H1 (cell line): ENCODE data around the gene OPCML. TPM values are rescaled to one million over a fixed set of nuclear protein-coding genes. Genes with fewer than 3 reads are reported as not detected.

Experiments
- CTCF ChIA-PET: fragments of 300-600 bp; sonication (Branson Sonifier 250); formaldehyde crosslinking; loops from one replicate; lab custom pipeline; 2021; ENCODE audit not compliant: partially characterized antibody; lab: Charles Lee
- POLR2A ChIA-PET: fragments of 300-600 bp; sonication (Branson Sonifier 250); formaldehyde crosslinking; loops from one replicate; lab custom pipeline; 2021; ENCODE audit warnings: inconsistent platforms; ENCODE audit not compliant: partially characterized antibody; lab: Charles Lee
- DNase-seq, 2 experiments: peaks; one replicate each; pipeline versions ENCODE4 v3.0.0 to v3.0.0-alpha.2; 2010 to 2022; ENCODE audit warnings: low spot score in 2 of 2, low read depth in 1 of 2, mixed read lengths in 1 of 2
- FAIRE-seq: peaks from 2 replicates; lab custom pipeline; 2011; peaks lifted over from hg19 to GRCh38; lab: Jason Lieb, UNC
- H2AFZ ChIP-seq: 2 replicates; pipeline ENCODE4 v1.8.1; 2012; ENCODE audit warnings: low read length, inconsistent platforms
- H2AK5ac ChIP-seq: 2 replicates; pipeline ENCODE4 v1.6.1; 2013; ENCODE audit warnings: low read depth, low read length
- H2BK120ac ChIP-seq: replicated peaks from 2 replicates; pipeline ENCODE3; 2013; ENCODE audit warnings: low read depth, low read length, inconsistent platforms
- H2BK12ac ChIP-seq: 2 replicates; pipeline ENCODE4 v1.6.1; 2013; ENCODE audit warnings: low read depth, low read length
- H2BK15ac ChIP-seq: 2 replicates; pipeline ENCODE4 v1.6.1; 2013; ENCODE audit warnings: low read length
- H2BK20ac ChIP-seq: 2 replicates; pipeline ENCODE4 v1.6.1; 2013; ENCODE audit warnings: low read length
- H2BK5ac ChIP-seq: 2 replicates; pipeline ENCODE4 v1.6.1; 2013; ENCODE audit warnings: low read depth, low read length
- H3K14ac ChIP-seq: 2 replicates; pipeline ENCODE4 v1.6.1; 2013; ENCODE audit warnings: inconsistent platforms; ENCODE audit not compliant: insufficient read length
- H3K18ac ChIP-seq: 2 replicates; pipeline ENCODE4 v1.6.1; 2013; ENCODE audit warnings: low read length; ENCODE audit errors: extremely low read depth
- H3K23ac ChIP-seq: 2 replicates; pipeline ENCODE4 v1.6.1; 2013; ENCODE audit warnings: inconsistent platforms; ENCODE audit not compliant: insufficient read length
- H3K23me2 ChIP-seq: 2 replicates; pipeline ENCODE4 v1.6.1; 2013; ENCODE audit warnings: low read depth, low read length
- H3K27ac ChIP-seq: 2 replicates; pipeline ENCODE4 v1.6.1; 2011; ENCODE audit warnings: low read depth, low read length, inconsistent platforms
- H3K27me3 ChIP-seq, 4 experiments: replicated peaks in 1 of 4; 1 replicate in 1 of 4; 2 replicates in 3 of 4; pipeline versions ENCODE4 v1.6.1 to v1.8.1; 2011 to 2013; ENCODE audit warnings: low read length in 3 of 4, mild to moderate bottlenecking in 3 of 4, inconsistent platforms in 2 of 4, mixed read lengths in 2 of 4, moderate library complexity in 1 of 4; ENCODE audit not compliant: control insufficient read depth in 3 of 4, insufficient read depth in 3 of 4; ENCODE audit errors: extremely low read depth in 1 of 4
- H3K36me3 ChIP-seq, 4 experiments: 2 replicates each; pipeline versions ENCODE4 v1.6.1 to v1.8.1; 2011 to 2013; ENCODE audit warnings: mild to moderate bottlenecking in 4 of 4, low read length in 3 of 4, moderate library complexity in 2 of 4, control low read depth in 1 of 4, inconsistent platforms in 1 of 4; ENCODE audit not compliant: insufficient read depth in 4 of 4, control insufficient read depth in 2 of 4
- H3K4ac ChIP-seq: replicated peaks from 2 replicates; pipeline ENCODE3; 2013; ENCODE audit warnings: low read length, low read depth, mixed read lengths, inconsistent platforms; ENCODE audit not compliant: insufficient read length
- H3K4me1 ChIP-seq, 4 experiments: replicated peaks in 1 of 4; 1 replicate in 1 of 4; 2 replicates in 3 of 4; pipeline versions ENCODE4 v1.6.1 to v1.8.1; 2011 to 2013; ENCODE audit warnings: low read length in 3 of 4, inconsistent platforms in 2 of 4, mixed read lengths in 1 of 4; ENCODE audit not compliant: insufficient read depth in 4 of 4, control insufficient read depth in 3 of 4
- H3K4me2 ChIP-seq, 2 experiments: 2 replicates each; pipeline versions ENCODE4 v1.6.1 to v1.8.1; 2011 to 2013; ENCODE audit warnings: low read depth in 2 of 2, low read length in 2 of 2, control low read depth in 1 of 2, inconsistent platforms in 1 of 2, mild to moderate bottlenecking in 1 of 2; ENCODE audit not compliant: insufficient read depth in 1 of 2
- H3K4me3 ChIP-seq, 4 experiments: fragments of 200-600, 300-600 bp in 1 of 4; sonication (generic), shearing (Covaris generic), sonication (Bioruptor Twin) in 1 of 4; 2 replicates each; pipeline versions ENCODE4 v1.5.1 to v1.8.1; 2011 to 2016; ENCODE audit warnings: low read length in 4 of 4, low read depth in 3 of 4, control low read depth in 2 of 4, inconsistent platforms in 2 of 4, mild to moderate bottlenecking in 2 of 4, mixed read lengths in 1 of 4, moderate library complexity in 1 of 4; ENCODE audit not compliant: insufficient read depth in 2 of 4; ENCODE audit errors: extremely low read depth in 1 of 4
- H3K56ac ChIP-seq: replicated peaks from 2 replicates; pipeline ENCODE3; 2013; ENCODE audit warnings: low read depth, mild to moderate bottlenecking, mixed read lengths, low read length, inconsistent platforms; ENCODE audit not compliant: insufficient read length
- H3K79me1 ChIP-seq: 2 replicates; pipeline ENCODE4 v1.6.1; 2013; ENCODE audit warnings: low read depth, low read length, control low read depth
- H3K79me2 ChIP-seq, 2 experiments: 2 replicates each; pipeline versions ENCODE4 v1.6.1 to v1.8.1; 2012 to 2013; ENCODE audit warnings: low read length in 2 of 2, mild to moderate bottlenecking in 2 of 2, inconsistent platforms in 1 of 2; ENCODE audit not compliant: insufficient read depth in 2 of 2, control insufficient read depth in 1 of 2
- H3K9ac ChIP-seq, 4 experiments: replicated peaks in 1 of 4; 1 replicate in 1 of 4; 2 replicates in 3 of 4; pipeline versions ENCODE4 v1.6.1 to v1.8.1; 2011 to 2013; ENCODE audit warnings: low read depth in 3 of 4, low read length in 3 of 4, control low read depth in 2 of 4, mild to moderate bottlenecking in 2 of 4, moderate library complexity in 2 of 4, inconsistent platforms in 1 of 4; ENCODE audit errors: extremely low read depth in 1 of 4
- H3K9me3 ChIP-seq, 2 experiments: 2 replicates each; pipeline versions ENCODE4 v1.6.1 to v1.8.1; 2012 to 2013; ENCODE audit warnings: mild to moderate bottlenecking in 2 of 2, moderate library complexity in 2 of 2, control low read depth in 1 of 2, inconsistent platforms in 1 of 2, low read depth in 1 of 2, low read length in 1 of 2, mixed read lengths in 1 of 2; ENCODE audit not compliant: insufficient read depth in 2 of 2
- H4K20me1 ChIP-seq, 2 experiments: replicated peaks in 1 of 2; 2 replicates each; pipeline versions ENCODE3 to v1.8.1; 2011 to 2013; ENCODE audit warnings: inconsistent platforms in 2 of 2, low read length in 2 of 2, mild to moderate bottlenecking in 1 of 2; ENCODE audit not compliant: insufficient read depth in 2 of 2, control insufficient read depth in 1 of 2
- H4K5ac ChIP-seq: 2 replicates; pipeline ENCODE4 v1.6.1; 2013; ENCODE audit warnings: low read length, low read depth, mixed read lengths, inconsistent platforms; ENCODE audit not compliant: insufficient read length
- H4K8ac ChIP-seq: 2 replicates; pipeline ENCODE4 v1.8.0; 2013; ENCODE audit warnings: mild to moderate bottlenecking, moderate library complexity, low read length, inconsistent platforms; ENCODE audit not compliant: insufficient read depth; ENCODE audit errors: extremely low read depth
- H4K91ac ChIP-seq: replicated peaks from 2 replicates; pipeline ENCODE3; 2013; ENCODE audit warnings: low read length, mixed read lengths, inconsistent platforms; ENCODE audit not compliant: insufficient read length
- GTF2F1 ChIP-seq: IDR thresholded peaks from 2 replicates; pipeline ENCODE4 v1.6.1; 2012; ENCODE audit warnings: low read depth, low read length, improper control_type of control experiment, borderline replicate concordance
- JUN ChIP-seq: IDR thresholded peaks from 2 replicates; pipeline ENCODE4 v1.6.1; 2011; ENCODE audit warnings: low read depth, mild to moderate bottlenecking, improper control_type of control experiment, low read length
- RAD21 ChIP-seq, 2 experiments: IDR thresholded peaks in 1 of 2; conservative IDR thresholded peaks in 1 of 2; 2 replicates each; pipeline ENCODE4 v1.6.1; 2011; ENCODE audit warnings: low read depth in 2 of 2, low read length in 2 of 2, improper control_type of control experiment in 1 of 2, inconsistent platforms in 1 of 2, mild to moderate bottlenecking in 1 of 2, moderate library complexity in 1 of 2
- YY1 ChIP-seq: IDR thresholded peaks from 2 replicates; pipeline ENCODE4 v1.6.1; 2011; ENCODE audit warnings: low read depth, mild to moderate bottlenecking, low read length
- WGBS, 2 experiments: shearing (Covaris generic) in 1 of 2; methylation state at CpG; one replicate each; pipeline versions ENCODE4 v1.1.6 to v1.1.7; 2013 to 2015; ENCODE audit warnings: low lambda C conversion rate in 2 of 2, mixed read lengths in 2 of 2, inconsistent platforms in 1 of 2, low coverage in 1 of 2, missing lambda C conversion rate in 1 of 2; ENCODE audit not compliant: insufficient replicate concordance in 2 of 2, insufficient coverage in 1 of 2, insufficient read length in 1 of 2; ENCODE audit errors: extremely low coverage in 1 of 2, missing lambda C conversion rate in 1 of 2; 5-methylcytosine and 5-hydroxymethylcytosine counted together
- polyA plus RNA-seq, 7 experiments: library from polyadenylated mRNA; depleted of rRNA in 3 of 7; stranded (reverse) in 5 of 7; unstranded in 2 of 7; fragments of >200 nt in 5 of 7; fragments of 200-250 nt in 2 of 7; gene quantifications; 1 replicate in 5 of 7; 2 replicates in 1 of 7; 4 replicates in 1 of 7; pipeline versions ENCODE4 v1.2.1 to v1.2.3, GENCODE V29; 2011 to 2013; ENCODE audit warnings: missing spikeins in 2 of 7, mixed read lengths in 2 of 7
- total RNA-seq: library from RNA; stranded (reverse); fragmentation: NEBNext Ultra II Directional; extraction: Animal tissue kit (Norgen Biotek cat#: 25700); gene quantifications from 2 replicates; pipeline ENCODE4 v1.2.1, GENCODE V29; 2021

Gene OPCML
- total and polyA plus RNA-seq, 2 of the 8 experiments (the other 6 are each of a cell fraction or from before 2014, with no cell fraction given) = 2.3 to 3.1 TPM

GRCh38 chr11:133239575-133239974, 292.7 kb downstream of the OPCML start:
- no peaks in the 10 kb centered on the region for H3K9me3 ChIP-seq
- no peak overlapping the region for H3K4me2 ChIP-seq
- H4K8ac ChIP-seq = no peak overlapping the region
- no peak overlapping the region for H2AFZ ChIP-seq
- no peak overlapping the region for H2BK5ac ChIP-seq
- H3K79me1 ChIP-seq = no peaks in the 10 kb centered on the region
- DNase-seq = no peak
- H2AK5ac ChIP-seq = no peak overlapping the region
- no peak overlapping the region for H3K14ac ChIP-seq
- H3K4ac ChIP-seq = no peak overlapping the region
- FAIRE-seq = peak; percentile 13
- H3K27ac ChIP-seq = no peak overlapping the region
- H2BK12ac ChIP-seq = no peak overlapping the region; the same call in 1 of the 2 replicates
- H4K91ac ChIP-seq = no peak overlapping the region
- H3K23me2 ChIP-seq = no peaks in the 10 kb centered on the region
- no peak overlapping the region for H3K4me3 ChIP-seq
- no peaks in the 10 kb centered on the region for H3K27me3 ChIP-seq
- H3K9ac ChIP-seq = no peak overlapping the region
- no peak overlapping the region for H3K56ac ChIP-seq
- H4K5ac ChIP-seq = no peak overlapping the region
- no peak for TF ChIP-seq JUN
- TF ChIP-seq GTF2F1 = no peak
- no peak for TF ChIP-seq YY1
- TF ChIP-seq RAD21 (IDR thresholded peaks at IDR 0.05 in 1 of 2, conservative IDR thresholded peaks at IDR 0.05 in 1 of 2; ENCODE audit: low read depth in 2 of 2, low read length in 2 of 2) = peak in 1 of 2 experiments; percentile 1; a peak in 1 of 4 replicates
- WGBS, 2 experiments = 78% methylated on average over 8 of the region's 8 CpGs; no CpG with 5 or more reads in 1 of the 2 experiments
- H4K20me1 ChIP-seq = no peaks in the 10 kb centered on the region
- no peaks in the 10 kb centered on the region for H3K36me3 ChIP-seq
- no peak overlapping the region for H3K23ac ChIP-seq
- peaks cover 2 to 11% (median 5%) of the 10 kb centered on the region in 4 experiments; a peak in 5 of 7 replicates for H3K4me1 ChIP-seq
- CTCF ChIA-PET = interaction anchor here (0.6 to 1.7 kb wide), 8 partner anchors 9 to 205 kb away, joined by 3 to 6 read pairs (median 4); no protein-coding TSS in a partner anchor
- no peak overlapping the region for H3K18ac ChIP-seq
- no peak overlapping the region for H2BK120ac ChIP-seq
- POLR2A ChIA-PET = interaction anchor here (0.6 to 0.8 kb wide), 3 partner anchors 10 to 1168 kb away, joined by 3 to 4 read pairs (median 3); no protein-coding TSS in a partner anchor
- H2BK15ac ChIP-seq = no peak overlapping the region
- H2BK20ac ChIP-seq = no peak overlapping the region
- no peaks in the 10 kb centered on the region for H3K79me2 ChIP-seq
